ENCODE data around the gene PDGFB. TPM values are rescaled to one million over a fixed set of nuclear protein-coding genes. Genes with fewer than 3 reads are reported as not detected.

The PDGFB gene
- total RNA-seq, 2 donors from 2014 or later: 17.5 to 51.2 TPM

DNA sequence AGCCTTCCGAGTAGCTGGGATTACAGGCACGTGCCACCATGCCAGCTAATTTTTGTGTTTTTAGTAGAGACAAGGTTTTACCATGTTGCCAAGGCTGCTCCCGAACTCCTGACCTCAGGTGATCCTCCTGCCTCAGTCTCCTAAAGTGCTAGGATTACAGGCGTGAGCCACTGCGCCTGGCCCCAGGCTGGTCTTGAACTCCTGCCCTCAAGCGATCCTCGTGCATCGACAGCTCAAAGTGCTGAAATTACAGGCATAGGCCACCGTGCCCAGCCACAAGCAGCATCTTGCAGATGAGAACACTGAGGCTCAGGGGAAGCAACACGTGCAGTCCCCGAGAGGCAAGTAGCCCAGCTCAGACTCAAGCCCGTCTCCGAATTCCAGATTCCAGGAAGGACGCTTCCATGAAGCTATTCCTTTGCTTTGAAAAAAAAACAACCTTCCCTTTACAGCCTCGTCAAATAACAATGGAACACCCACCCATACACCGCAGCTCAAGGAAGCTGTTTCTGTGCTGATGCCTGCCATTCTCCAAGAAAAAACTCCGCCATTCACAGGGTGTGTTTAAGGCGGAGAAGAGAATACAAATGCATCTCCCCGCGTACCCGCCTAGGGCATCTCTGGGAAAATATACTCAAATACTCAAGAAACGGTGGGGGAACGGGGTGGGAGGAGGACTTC is 34.5 kb upstream of the PDGFB start:
- intact Hi-C loops (cut with DNase I): no loop called here
- ATAC-seq (no peak), DNase-seq (no peak)

DNA sequence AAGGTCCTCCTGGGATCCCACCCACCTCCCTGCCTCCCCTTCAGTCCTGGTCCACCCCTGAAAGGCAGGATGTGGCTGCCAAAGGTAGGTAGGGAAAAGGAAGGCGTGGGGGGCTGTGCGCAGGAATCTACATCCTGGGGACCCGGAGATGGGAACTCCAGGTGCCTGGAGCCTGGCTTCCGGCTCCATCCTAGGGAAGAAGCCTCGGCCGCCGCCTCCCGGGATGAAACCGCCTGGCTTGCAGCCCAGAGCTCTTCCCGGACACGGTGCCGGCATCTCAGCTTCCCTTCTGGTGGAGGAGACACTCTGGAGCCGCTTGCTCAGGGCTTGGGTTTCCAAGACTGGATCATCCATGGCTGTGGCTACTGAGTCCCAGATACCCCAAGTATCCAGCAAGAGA is 33.3 kb upstream of the PDGFB start:
- DNase-seq: no peak
- peak; percentile 23 to 30 for ATAC-seq
- intact Hi-C loops (cut with DNase I): no loop called here

DNA sequence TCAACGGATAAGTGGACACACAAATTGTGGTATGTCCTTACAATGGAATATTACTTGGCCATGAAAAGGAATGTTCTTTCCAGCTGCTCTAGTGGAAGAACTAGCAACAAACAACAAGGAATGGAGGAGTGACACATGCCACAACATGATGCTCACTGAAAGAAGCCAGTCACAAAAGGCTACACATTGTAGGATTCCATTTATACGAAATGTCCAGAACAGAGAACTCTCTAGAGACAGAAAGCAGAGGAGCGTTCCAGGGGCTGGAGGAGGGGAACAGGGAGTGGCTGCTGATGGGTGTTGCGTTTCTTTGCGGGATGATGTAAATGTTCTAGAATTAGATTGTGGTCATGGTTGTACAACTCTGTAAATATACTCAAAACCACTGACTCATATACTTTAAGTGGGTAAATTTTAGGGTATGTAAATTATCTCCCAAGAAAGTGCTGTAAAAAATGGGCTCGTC is 32.4 kb upstream of the PDGFB start:
- no peak for DNase-seq
- intact Hi-C loops (cut with DNase I): no loop called here
- no peak for ATAC-seq

DNA sequence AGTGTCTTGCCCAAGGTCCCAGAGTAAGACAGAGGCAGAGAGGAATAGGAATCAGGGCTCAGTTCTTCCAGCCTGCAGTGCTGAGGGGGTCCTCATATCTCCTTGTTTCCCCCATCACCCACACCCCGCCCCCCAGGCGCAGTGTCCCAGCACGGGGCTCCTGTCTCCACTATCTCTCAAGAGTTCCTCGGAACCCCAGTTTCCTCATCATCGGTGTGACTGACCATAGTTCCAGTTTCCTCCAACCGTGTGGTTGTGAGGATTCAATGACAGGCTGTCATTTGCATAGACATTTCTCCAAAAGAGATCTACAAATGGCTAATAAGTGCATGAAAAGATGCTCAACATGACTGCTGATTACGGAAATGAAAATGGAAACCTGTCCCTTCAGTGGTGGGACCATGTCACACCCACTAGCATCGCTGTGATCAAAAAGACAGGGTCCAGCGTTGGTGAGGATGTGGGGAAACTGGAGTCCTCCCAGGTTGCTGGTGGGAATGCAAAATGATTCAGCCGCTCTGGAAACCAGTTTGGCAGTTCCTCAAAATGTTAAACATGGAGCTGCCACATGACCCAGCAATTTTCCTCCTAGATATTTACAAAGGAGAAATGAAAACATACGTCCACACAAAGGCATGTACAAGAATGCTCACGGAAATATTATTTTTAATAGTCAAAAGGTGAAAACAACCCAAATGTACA is 31.8 kb upstream of the PDGFB start:
- no peak for DNase-seq
- no peak for ATAC-seq
- intact Hi-C loops (cut with DNase I): no loop called here

DNA sequence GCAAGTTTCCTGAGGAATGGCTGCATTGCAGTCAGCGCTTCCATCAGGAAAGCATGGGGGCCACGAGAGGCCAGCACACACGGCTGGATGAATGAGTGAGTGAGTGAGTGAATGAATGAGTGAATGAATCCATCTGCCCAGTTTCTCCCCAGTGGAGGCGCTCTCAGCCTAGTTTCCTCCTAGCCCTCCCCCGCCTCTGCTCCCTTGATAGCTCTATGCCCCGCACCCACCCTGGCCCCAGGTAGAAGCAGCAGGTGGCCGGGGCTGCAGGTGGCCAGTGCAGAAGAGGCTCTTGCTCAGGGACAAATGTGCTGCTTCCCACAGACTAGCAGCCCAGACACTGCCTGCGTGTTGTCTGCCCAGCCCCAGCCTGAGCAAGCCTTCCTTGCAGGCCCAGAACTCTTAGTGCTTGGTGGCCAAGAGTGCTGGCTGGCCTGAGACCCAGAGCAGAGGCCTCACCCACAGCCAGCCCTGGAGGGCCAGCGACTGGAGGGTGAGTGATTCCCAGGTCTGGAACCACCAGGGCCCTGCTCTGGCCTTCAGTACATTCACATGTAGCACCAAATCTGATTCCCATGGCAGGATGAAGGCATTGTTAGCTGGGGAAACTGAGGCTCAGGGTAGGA is 31.1 kb upstream of the PDGFB start:
- no peak for DNase-seq
- intact Hi-C loops (cut with DNase I): no loop called here

DNA sequence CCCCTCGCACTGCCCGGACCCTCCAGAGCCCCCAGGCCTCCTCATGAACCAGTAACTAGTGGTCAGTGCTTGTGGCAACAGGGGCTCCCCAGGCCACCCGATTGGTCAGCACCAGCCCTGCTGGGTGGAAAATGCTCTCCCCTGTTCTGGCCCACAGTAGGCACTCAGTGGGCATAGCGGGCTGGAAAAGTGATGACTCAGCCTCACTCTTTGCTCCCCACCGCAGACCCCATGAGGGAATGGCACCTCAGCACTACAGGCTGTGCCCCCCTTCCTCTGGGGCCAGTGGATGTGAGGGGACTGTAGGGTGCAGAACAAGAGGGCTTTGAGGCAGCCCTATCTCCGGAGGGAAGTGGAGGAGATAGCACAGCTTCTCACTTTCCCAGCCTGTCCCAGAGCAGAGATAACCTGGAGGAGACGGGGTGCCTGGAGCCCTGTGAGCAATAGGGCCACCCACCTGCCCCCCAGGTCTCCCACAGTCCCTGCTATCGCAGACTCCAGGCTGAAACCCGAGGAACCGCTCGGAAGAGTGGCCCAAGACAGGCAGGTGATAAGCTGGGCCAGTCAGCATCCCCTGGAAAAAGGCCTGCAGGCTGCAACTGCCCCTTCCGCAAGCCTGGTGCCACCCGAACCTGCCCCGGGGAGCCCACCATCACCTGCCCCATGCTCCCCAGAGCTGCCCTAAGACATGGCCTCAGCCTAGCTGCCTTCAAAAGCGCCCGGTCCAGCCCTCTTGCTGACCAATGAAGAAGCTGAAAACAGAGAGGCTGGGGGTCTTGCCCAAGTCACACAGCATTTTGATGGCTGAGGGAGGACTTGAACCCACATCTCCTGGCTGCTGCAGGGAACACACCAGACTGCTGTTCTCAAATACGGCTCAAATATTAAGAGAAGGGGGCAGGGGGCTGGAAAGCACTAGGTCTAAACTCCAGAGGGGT is 29.4 kb upstream of the PDGFB start:
- no peak for ATAC-seq
- intact Hi-C loops (cut with DNase I): no loop called here
- DNase-seq: no peak

More for the DNA sequence above, 31.1 kb upstream of the PDGFB start:
- no peak for ATAC-seq

DNA sequence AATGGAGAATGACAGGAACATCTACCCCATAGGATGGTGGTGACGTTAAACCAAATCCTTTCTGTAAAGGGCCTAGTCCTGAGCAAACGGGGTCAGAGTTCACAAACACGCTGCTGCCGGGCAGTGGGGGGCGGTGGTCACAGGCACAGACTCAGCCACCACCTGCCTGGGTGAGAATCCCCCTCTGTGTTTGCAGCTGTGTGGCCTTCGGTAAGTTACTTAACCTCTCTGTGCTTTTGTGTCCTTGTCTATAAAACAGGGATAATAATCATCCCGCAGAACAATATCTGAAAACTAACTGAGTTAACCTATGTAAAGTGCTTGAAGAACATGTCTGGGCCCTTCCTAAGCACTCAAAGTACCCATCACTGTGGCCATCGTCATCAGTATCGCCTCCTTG is 26.0 kb upstream of the PDGFB start:
- ATAC-seq: no peak
- DNase-seq: no peak
- intact Hi-C loops (cut with DNase I): no loop called here

DNA sequence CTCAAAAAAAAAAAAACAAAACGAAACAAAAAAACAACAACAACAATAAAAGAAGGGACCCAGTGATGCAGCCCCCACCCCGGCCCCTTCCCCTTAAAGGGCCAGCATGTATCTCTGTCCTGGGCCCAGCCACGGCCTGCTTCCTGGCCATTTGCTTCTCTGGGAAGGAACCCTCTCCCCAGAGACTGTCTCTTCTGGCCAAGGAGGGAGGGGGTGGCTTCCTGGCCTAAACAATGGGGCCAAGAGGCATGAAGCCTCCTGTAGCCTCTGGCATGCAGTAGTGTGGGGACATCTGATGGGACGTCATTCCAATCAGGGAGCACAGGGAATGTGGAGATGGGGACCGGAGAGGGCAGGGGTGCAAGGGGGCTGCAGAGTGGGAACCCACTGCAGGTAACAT is 25.5 kb upstream of the PDGFB start:
- ATAC-seq (no peak), DNase-seq (no peak)
- intact Hi-C loops (cut with DNase I): no loop called here

DNA sequence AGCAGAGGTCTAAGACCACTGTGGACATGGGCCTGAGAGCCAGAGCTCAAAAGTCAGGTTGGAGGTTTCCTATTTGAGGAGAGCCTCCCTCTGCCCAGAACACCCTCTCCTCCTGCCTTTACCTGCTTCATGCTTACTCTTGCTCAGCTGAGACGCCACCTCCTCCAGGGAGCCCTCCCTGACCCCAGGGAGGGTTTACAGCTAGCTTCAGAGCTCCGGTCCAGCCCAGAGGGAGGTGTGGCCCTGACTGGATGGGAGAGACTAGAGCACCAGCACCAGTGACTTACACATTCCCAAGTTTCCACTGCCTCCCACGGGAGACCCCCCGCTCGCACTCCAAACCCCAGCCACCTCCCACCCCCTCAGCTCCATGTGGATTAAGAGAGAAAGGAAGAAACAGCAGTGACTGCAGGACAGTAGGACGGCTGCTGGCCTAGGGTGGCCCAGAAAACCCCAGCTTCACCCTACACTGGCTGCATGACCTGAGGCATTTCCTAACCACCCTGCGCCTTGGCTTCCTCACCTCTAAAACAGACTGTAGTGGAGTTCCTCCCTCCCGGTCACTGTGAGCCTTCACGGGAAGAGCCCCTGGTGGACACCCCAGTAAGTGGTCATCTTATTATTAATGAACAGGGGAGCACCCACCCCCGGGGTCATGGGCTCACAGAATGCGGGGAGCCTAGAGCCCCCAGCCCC is 24.5 kb upstream of the PDGFB start:
- intact Hi-C loops (cut with DNase I): no loop called here
- DNase-seq (no peak), ATAC-seq (no peak)

DNA sequence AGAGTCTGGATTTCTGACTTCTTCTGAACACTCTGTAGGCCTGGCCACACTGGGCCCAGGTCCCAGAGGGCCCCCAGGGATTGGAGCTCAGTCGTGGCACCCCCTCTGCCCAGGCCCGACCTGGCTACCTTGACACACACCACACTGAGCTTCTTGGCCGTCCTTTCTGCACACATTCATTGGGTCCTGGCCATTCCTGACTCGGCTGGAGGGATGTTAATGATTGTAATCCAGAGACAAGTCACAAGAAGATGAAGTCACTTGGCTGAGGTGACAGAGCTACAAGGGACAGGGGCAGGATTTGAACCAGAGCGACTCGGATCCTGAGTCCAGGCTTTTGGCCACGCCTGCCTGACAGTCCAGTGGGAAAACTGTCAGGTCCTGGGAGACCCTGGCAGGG is 23.9 kb upstream of the PDGFB start:
- DNase-seq: no peak
- peak in 1 of 2 donors; percentile 58 for ATAC-seq
- intact Hi-C loops (cut with DNase I): no loop called here

DNA sequence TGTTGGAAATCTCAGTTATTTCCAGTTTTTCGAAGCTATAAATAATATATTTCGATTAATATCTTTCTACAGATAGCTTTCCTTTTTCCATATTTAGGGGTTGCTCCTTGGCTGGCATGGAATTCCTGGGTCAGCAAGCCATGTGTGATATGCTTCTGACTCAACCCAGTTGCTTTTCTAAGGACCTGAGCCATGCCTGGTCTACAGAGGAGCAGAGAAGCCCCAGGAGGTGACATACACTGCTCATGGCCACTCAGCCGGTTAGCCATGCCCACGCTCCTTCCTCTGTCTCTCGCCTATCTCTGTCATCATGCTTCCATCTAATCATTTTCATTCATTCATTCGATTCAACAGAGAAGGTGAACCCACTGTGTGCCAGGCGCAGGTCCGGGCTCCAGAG is 23.2 kb upstream of the PDGFB start:
- ATAC-seq: no peak
- intact Hi-C loops (cut with DNase I): no loop called here
- no peak for DNase-seq

DNA sequence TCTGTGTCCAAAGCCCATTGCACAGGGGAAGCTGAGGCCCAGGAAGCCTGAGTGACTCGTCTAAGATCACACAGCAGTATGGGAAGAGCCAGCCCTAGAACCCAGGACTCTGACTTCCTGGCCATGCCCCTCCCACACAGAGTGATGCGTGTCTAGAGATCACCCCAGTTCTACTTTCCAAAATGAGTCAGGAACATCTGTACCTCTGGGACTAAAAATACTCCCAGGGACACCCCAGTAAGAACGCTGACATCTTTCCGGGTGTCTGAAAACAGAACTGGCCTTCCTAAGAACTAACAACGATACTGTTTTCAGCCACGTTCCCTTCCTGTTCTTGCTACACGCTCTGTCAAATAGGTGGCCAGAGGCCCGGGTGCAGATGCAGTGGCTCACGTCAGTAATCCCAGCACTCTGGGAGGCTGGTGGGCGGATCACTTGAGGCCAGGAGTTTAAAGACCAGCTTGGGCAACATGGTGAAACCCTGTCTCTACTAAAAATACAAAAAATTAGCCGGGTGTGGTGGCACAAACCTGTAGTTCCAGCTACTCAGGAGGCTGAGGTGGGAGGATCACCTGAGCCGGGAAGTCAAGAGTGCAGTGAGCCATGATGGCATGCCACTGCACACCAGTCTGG is 21.7 kb upstream of the PDGFB start:
- DNase-seq (no peak), ATAC-seq (peak in 1 of 2 donors; percentile 47)
- intact Hi-C loops (cut with DNase I): no loop called here

DNA sequence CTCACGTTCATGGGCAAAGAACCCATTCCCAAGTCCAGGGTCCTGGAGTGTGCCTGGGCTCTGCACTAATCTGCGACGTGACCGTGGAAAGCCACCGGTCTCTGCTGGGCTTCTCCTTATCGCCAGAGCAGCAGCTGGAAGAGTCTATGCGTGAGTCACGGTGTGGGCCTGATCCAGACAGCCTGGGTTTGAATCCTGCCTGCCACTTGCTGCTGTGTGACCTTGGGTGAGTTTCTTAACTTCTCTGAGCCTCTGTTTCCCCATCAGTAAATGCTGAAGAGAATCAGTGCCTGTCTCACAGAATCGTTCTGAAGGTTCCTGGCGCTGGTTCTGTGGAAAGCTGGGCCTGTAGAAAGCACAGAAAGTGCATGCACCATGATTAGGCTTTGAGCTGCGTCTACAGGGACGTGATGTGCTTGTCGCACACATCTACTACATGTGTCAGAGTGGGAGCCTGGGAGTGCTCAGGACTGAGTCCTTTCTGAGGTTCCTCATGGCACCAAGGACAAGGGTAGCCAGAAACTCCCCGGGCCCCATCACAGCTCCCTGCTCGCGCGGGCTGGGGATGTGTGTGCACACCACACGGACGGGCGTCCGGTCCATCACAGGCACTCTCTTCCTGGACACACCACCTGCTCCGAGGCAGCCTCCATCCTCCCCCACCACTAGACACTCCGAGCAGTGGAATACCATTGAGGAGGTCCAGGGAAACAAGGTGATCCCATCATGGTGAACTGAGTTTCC is 20.5 kb upstream of the PDGFB start:
- intact Hi-C loops (cut with DNase I): no loop called here
- ATAC-seq: peak in 1 of 2 donors; percentile 4
- DNase-seq: no peak

DNA sequence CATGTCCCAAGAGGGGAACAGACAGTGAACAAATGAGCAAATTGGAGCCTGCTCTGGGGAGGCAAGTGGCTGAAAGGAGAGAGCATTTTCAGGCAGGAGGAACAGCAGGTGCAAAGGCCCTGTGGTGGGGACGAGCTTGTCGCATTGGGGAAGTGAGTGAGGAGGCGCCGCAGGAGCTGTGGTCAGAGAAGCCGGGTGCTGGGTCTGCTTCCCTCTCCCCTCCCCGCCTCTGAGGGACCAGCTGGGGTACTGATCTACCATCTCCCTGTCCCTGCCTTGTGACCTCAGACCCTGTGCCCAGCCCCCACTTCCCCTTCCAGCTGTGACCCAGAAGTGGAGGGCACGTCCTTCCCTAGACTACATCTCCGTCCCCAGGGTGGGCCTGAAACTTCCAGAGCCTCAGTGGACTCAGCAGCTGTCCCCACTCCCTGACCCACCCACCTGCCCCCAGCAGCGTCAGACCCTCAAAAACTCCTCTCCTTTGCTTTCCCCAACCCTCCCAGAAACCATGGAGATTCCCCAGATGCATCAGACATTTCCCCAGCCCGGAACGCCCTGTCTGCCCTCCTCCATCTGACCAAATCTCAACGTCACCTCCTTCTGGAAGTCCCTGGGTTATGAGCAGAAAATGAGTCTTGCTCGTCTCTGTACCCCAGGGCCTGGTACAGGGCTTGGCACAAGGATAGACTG is 19.7 kb upstream of the PDGFB start:
- intact Hi-C loops (cut with DNase I): no loop called here
- DNase-seq: peak; percentile 57
- peak; percentile 56 to 72 for ATAC-seq

DNA sequence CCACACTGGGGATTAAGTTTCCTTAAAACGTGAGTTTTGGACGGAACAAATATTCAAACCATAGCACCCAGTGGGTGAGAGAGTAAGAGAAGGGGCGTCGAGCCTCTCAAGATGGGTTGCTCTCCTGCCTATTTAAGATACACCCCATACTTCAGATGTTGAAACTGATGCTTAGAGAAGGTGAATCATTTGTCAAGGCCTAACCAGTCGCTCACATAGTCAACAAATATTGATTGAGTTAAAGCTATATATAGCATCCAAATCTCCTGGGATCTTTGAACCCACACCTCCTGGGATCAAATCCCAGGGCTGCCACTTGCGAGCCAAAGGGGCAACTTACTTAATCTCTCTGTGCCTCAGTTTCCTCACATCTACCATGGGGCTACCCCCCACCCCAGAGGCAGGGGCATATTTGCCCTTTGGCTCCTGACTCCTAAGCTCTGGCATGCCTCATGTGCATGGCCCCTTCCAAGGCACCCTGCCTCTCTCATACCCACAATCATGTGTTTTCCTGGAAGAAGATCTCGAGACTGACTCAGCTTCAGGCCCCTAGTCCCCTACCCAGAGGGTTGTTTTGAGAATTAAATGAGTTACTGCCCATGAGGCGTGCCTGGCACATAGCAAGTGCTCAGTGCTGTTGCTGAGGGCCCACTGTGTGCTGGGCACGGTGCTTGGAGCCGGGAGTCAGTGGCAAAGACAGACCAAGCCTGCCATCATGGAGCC is 19.0 kb upstream of the PDGFB start:
- intact Hi-C loops (cut with DNase I): no loop called here
- DNase-seq (no peak), ATAC-seq (no peak)

DNA sequence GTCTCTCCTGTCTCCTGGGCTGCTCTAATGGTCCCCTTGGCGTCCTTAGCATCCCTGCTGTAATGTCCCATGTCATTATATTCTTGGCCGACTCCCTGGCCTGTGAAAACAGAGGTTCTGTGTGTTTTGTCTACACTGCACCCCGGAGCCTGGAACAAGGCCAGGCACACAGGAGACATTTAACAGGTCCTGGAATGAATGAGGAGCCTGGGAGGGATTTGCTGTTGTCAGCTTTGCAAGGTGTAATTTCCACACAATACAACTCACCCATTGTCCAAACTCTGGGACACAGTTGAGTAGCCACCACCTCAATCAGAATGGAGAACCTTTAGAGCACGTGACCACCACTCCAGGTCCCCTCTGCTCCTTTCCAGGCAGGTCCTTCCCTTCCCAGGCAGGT is 14.9 kb upstream of the PDGFB start:
- DNase-seq: no peak
- ATAC-seq: no peak
- intact Hi-C loops (cut with DNase I): no loop called here

All from left cardiac atrium (tissue), 4 donors.